HK-2 (cell line): ENCODE data around the gene ADGRE3.
"Not testable (repeated sequence)": the region's sequence is repeated elsewhere in the genome, so short reads cannot be mapped to it uniquely, and the experiment has no call there.

Experiments
- DNase-seq: peaks from one replicate; pipeline ENCODE4 v3.0.0-alpha.2; 2018; ENCODE audit not compliant: unreplicated experiment

Gene ADGRE3

DNA sequence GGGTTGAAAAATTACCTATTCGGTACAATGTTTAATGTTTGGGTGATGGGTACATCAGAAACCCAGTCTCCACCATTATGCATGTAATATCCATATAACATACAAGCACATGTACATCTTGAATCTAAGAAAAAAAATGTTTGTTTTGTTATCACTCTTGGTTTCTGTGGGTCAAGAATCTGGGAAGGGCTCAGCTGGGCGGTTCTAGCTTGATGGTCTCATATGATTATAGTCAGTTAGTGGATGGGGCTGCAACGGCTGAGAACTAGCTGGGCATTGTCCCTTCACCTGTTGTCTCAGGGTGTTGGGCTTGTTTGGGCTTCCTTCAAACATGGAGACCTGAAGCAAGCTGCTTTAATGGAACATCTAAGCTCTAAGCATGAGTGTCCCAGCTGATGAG, 4.7 kb downstream of the ADGRE3 start:
- no peak for DNase-seq

DNA sequence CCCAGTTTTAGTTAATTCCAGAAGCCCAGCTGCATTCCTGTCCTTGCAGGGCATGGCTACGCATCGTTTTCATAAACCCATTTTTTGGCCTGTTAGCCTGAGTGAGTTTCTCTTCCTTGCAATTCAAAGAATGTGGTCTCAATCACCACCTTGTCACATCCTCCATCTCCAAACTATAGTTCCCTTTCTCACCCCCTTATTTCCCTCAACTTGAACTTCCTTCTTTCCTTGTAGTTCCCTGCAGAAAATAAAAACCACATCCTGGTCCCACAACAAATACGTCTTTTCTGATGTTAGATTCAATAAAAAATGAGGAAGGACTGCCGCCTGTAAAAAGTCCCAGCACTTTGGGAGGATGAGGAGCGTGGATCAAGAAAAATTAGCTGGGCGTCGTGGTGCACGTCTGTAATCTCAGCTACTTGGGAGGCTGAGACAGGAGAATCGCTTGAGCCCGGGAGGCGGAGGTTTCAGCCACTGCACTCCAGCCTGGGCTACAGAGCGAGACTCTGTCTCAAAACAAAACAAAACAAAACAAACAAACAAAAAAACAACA, 13.2 kb downstream of the ADGRE3 start:
- no peak for DNase-seq

DNA sequence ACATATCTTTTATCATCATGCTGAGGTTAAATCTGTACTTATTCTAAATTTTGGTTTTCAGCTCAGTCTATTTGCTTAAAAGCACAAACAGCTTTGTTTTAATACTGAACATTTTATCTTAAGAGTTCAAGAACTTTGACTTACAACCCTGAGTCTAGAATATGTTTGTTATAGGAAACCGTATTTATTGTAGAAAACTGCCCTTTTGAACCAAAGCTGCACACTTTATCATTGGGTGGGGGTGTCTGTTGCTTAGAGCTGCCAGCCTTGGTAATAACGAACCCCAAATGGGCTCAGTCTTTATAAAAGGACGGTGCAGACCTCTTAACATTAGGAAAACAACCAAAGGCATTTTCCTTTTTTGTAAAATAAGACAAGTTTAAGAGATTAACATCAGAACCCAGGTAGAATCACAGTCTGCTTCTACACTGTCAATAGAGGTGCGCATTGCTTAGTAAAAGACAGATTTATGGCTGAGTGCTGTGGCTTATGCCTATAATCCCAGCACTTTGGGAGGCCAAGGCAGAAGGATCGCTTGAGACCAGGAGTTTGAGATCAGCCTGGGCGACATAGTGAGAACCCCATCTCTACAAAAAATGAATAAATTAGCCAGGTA, 14.7 kb downstream of the ADGRE3 start:
- DNase-seq: no peak

DNA sequence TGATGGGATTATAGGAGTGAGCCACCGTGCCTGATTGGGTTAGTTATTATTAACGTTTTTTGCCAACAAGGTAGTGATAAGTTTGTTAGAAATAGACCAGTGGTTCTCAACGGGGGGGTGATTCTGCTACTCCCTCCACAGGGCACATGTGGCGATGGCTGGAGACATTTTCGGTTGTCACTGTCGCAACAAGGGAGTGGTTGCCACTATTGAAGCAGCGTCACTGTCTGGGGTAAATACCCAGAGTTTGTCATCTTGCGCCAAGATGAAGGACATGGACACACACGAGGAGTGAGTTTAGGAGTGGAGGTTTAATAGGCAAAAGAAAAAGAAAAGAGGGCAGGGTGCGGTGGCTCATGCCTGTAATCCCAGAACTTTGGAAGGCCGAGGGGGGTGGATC, 18.9 kb downstream of the ADGRE3 start:
- DNase-seq: no peak

DNA sequence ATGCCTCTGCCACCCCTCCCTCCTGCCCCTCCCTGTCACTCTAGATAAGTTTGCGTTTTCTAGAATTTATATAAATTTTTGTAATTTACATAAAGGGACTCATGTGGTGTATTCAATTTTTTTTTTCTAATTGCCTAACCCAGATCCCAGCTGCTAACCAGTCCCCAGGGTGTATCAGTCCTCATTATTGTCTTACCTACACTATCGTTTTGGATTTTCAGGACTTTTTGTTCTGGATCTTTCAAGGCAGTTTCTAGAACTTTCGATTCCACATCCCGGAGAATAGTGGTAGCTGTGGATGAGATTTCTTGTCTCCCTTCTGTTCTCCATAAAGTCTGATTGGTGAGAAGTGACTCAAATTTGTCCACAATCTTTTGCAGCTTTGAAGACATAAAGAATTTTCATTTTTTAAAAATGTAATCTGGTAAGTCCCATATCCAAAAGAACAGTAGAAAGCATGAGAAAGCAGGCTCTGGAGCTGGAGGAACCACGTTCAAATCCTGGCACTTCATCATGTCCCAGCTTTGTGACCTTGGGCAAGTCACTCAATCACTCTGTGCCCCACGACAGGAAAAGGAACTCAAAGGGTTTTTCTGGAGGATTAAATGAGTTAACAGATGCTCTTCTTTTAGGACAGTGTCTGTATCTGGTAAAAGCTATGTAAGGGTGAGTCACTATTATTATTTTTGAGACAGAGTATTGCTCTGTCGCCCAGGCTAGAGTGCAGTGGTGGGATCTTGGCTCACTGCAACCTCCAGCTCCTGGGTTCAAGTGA, 19.7 kb downstream of the ADGRE3 start:
- no peak for DNase-seq

DNA sequence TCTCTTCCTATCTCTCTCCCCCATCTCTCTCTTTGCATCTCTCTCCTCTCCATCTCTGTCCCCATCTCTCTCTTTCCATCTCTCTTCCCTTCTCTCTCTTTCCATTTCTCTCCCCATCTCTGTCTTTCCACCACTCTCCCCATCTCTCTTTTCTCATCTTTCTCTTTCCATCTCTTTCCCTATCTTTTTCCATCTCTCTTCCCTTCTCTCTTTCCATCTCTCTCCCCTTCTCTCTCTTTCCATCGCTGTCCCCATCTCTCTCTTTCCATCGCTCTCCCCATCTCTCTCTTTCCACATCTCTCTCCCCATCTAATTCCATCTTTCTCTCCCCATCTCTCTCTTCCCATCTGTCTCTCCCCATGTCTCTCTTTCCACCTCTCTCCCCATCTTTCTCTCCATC, 24.5 kb downstream of the ADGRE3 start:
- no peak for DNase-seq

DNA sequence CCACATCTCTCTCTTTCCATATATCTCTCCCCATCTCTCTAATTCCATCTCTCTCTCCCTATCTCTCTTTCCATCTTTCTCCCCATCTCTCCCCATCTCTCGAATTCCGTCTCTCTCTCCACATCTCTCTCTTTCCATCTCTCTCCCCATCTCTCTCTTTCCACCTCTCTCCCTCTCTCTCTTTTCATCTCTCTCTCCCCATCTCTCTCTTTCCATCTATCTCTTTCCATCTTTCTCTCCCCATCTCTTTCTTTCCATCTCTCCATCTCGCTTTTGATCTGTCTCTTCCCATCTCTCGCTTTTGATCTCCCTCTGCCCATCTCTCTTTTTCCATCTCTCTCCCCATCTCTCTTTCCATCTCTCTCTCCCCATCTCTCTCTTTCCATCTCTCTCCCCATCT, 25.6 kb downstream of the ADGRE3 start:
- no peak for DNase-seq

DNA sequence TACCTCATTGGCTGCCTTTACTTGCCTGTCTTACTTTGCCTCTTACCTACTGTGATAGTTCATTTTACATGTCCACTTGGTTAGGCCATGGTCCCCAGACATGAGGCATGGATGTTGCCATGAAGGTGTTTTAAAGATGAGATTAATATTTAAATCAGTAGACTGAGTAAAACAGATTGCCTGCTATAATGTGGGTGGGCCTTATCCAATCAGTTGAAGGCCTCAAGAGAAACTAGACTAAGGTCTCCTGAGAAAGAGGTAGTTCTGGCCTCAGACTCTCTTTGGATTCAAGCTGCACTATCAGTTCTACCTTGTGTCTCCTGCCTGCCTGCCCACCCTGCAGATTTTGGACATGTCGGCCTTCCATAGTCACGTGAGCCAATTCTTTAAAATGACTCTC, 26.1 kb downstream of the ADGRE3 start:
- DNase-seq: no peak

GRCh38 chr19:14639536-14640277, 34.9 kb downstream of the ADGRE3 start:
- DNase-seq: no peak

GRCh38 chr19:14632286-14632685, 42.4 kb downstream of the ADGRE3 start:
- no peak for DNase-seq

DNA sequence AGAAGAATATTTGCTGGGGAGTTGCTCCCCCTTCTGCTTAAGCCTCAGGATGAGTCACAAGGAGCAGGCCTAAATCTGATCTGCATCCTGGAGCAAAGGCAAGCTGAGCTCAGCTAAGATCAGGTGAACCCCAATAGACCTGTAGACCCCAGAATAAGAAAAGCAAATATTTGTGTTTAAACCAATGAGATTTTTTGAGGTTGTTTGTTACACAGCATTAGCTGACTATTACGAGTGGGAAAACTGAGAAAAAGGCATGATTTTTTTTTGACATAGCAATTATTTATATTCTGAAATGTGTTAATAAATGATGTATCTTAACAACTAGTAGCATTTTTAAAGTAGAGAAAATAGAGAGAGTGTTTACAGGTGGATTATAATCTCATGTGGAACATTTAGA, 45.1 kb downstream of the ADGRE3 start:
- DNase-seq: no peak

DNA sequence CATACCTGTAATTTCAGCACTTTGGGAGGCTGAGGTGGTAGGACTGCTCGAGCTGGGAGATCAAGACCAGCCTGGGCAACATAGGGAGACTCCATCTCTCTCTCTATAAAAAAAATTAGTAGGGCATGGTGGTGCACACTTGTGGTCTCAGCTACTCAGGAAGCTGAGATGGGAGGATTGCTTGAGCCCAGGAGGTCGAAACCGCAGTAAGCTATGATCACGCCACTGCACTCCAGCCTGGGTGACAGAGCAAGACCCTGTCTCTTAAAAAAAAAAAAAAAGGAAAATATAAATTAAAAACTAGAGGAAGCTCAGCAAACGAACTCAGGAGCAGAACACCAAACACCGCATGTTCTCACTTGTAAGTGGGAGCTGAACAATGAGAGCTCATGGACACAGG, 50.2 kb downstream of the ADGRE3 start:
- not testable (repeated sequence) for DNase-seq

DNA sequence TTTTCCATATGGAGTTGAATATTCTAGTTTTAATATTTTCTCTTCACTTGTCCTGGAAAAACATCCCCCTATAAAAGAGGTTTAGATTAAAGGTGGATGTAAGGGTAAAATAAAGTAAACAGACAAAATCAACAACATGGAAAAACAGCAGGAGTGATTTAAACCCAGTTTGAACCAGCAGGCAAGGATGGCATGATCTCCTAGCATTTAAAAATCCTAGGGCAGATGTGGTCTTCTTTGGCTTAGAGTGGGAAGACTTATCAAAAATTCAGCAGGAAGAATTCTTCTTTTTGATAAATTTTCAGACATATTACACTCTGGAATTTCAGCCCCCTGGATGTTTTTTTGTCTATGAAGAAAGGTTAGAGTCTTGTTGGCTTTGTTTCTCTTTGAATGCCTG, 55.2 kb downstream of the ADGRE3 start:
- no peak for DNase-seq

- no peak for DNase-seq
Measured at GRCh38 chr19:14616407-14616806, 58.2 kb downstream of the ADGRE3 start.

DNA sequence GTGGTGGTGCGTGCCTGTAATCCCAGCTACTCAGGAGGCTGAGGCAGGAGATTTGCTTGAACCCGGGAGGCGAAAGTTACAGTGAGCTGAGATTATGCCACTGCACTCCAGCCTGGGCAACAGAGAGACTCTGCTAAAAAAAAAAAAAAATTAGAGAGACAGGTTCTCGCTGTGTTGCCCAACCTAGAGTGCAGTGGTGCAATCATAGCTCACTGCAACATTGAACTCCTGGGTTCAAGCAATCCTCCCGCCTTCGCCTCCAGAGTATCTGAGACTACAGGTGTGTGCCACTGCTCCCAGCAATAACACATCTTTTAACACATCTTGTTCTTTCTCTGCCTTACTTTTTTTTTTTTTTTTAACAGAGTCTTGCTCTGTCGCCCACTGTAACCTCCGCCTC, 59.0 kb downstream of the ADGRE3 start:
- no peak for DNase-seq

DNA sequence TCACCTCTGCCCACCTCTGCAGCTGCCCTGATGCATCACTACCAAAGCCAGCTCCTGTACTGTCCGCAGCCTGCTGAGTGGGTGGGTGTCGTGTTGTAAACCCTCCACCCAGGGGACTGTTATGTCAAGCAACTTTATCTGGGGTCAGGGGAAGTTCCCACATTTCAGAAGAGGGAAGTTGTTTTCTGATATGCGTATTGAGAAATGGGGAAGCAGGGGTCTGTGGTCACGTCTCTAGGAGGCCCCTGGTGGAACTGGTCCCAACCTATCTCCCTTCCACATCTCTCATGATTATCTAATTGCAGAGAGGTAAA, 60.6 kb downstream of the ADGRE3 start:
- no peak for DNase-seq

- not testable (repeated sequence) for DNase-seq
Measured at GRCh38 chr19:14613399-14614098, 61.1 kb downstream of the ADGRE3 start.

- no peak for DNase-seq
Measured at GRCh38 chr19:14612657-14613056, 62.0 kb downstream of the ADGRE3 start.

DNA sequence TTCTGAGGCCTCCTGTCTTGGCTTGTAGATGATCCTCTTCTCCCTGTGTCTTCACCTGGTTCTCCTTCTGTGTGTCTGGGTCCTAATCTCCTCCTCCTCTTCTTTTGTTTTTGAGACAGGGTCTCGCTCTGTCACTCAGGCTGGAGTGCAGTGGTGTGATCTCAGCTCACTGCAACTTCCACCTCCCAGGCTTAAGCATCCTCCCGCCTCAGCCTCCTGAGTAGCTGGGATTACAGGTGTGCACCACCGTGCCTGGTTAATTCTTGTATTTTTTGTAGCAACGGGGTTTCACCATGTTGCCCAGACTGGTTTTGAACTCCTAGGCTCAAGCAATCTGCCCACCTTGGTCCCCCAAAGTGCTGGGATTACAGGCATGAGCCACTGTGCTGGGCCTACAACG, 62.4 kb downstream of the ADGRE3 start:
- DNase-seq: not testable (repeated sequence)

- DNase-seq: no peak
Measured at GRCh38 chr19:14611051-14611450, 63.6 kb downstream of the ADGRE3 start.

GRCh38 chr19:14606627-14607026, 68.0 kb downstream of the ADGRE3 start:
- DNase-seq: no peak

DNA sequence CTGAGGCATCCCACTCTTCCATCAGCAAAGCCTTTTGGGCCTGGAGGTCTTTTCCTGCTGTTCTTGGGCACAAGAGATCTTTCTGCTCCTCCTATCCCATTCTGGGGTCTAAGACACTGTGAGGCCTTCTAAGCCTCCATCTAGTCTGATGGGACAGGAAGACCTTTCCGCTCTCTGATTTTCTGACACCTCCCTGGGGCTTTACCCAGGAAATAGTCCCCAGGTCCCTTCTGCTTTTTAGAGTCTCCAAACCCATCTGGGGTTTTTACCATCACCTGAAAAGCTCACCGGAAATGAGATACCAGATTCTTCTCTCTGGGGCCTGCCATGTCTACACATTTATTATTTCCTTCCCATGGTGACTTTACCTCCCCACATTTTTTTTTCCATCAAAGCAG, 70.7 kb downstream of the ADGRE3 start:
- DNase-seq: no peak
